Right lobe of liver (tissue), 6 donors: ENCODE measurements around the gene RBM22. TPM values are rescaled to one million over a fixed set of nuclear protein-coding genes. Genes with fewer than 3 reads are reported as not detected.

Source experiments
- ATAC-seq, 4 donors: fragments of 200-7000 bp; cut with Tn5 transposase; one replicate each; pipeline ENCODE4 v1.9.1; 2020; ENCODE audit warnings: mild to moderate bottlenecking in 4 of 4, moderate library complexity in 4 of 4
- DNase-seq, 3 donors: peaks; one replicate each; pipeline ENCODE4 v3.0.0-alpha.2; 2020
- H3K27ac ChIP-seq, 3 donors: fragments of 200-600 bp; one replicate each; pipeline ENCODE4 v1.8.0; 2022
- H3K27me3 ChIP-seq, 2 donors: fragments of 200-600 bp; one replicate each; pipeline ENCODE4 v1.8.0; 2022
- H3K36me3 ChIP-seq, 4 donors: fragments of 200-600 bp; sonication (generic) in 1 of 4; one replicate each; pipeline versions ENCODE4 v1.5.1 to v1.8.0; 2017 to 2022; ENCODE audit warnings: control low read depth in 1 of 4
- H3K4me1 ChIP-seq, 4 donors: fragments of 200-600 bp; sonication (generic) in 1 of 4; one replicate each; pipeline versions ENCODE4 v1.5.1 to v1.8.0; 2017 to 2022; ENCODE audit warnings: control low read depth in 1 of 4
- H3K4me3 ChIP-seq, 3 donors: fragments of 200-600 bp; one replicate each; pipeline ENCODE4 v1.8.0; 2022
- H3K9me3 ChIP-seq, 4 donors: fragments of 200-600 bp; sonication (generic) in 1 of 4; one replicate each; pipeline versions ENCODE4 v1.5.1 to v1.8.0; 2017 to 2022; ENCODE audit warnings: control low read depth in 1 of 4
- POLR2A ChIP-seq: fragments of 450-650 bp; IDR thresholded peaks from one replicate; pipeline ENCODE4 v1.6.1; 2017; ENCODE audit warnings: antibody characterized with exemption, mild to moderate bottlenecking
- WGBS: methylation state at CpG from one replicate; pipeline ENCODE4 v1.1.6; 2018; ENCODE audit warnings: low coverage, low lambda C conversion rate; ENCODE audit not compliant: insufficient coverage; ENCODE audit errors: missing lambda C conversion rate; 5-methylcytosine and 5-hydroxymethylcytosine counted together
- intact Hi-C, 2 donors: fragments of 100-400 bp; cut with DNase I; formaldehyde crosslinking; loops; one replicate each; pipeline versions ENCODE4 v1.11.2 to v1.14.1; 2022
- total RNA-seq, 6 experiments: library from RNA; depleted of rRNA in 2 of 6; stranded (reverse); fragments of >200 nt in 2 of 6; fragmentation: NEBNext Ultra II Directional in 3 of 6; extraction: Animal tissue kit (Norgen Biotek cat#: 25700) in 3 of 6; gene quantifications; one replicate each; pipeline versions ENCODE4 v1.1.0 to v1.2.4, GENCODE V29; 2016 to 2023
- TF ChIP-seq, protein P1 (sequence below), 4 donors: fragments of 200-600 bp in 3 of 4; fragments of 450-650 bp in 1 of 4; IDR thresholded peaks; one replicate each; pipeline versions ENCODE4 v1.5.1 to v1.8.0; 2016 to 2022; ENCODE audit warnings: antibody characterized with exemption in 4 of 4, mild to moderate bottlenecking in 2 of 4
- donor health status: DM: no; HTN: yes; CAD: no.
- donor health status: DM: no; HTN: no; CAD: no.
- donor health status: DM: no; HTN: no; CAD: no.
- donor health status: DM: no; HTN: yes; CAD: no.
- donor health status: DM: no; HTN: yes; CAD: no.

Gene RBM22
- total RNA-seq, 6 experiments from 2014 or later = 12.3 to 19.4 (median 17.7) TPM

DNA sequence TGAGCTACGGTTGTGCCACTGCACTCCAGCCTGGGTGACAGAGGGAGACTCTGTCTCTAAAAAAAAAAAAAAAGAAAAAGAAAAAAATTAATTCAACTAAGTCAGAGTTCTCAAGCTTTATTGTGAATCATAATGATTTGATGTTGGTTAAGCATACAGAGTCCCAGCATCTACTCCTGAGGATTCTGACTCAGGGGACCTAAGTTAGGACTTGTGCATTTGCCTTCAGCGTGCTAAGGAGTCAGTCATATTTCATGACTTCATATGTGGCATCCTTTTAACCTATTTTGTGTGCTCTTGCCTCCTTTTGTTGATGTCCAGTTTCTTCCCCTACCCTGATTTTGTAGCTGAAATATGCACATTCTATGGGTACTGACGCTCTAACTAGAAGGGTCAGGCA lies 36.9 kb downstream of the RBM22 start:
- Histone ChIP-seq H3K36me3 (no peaks in the 10 kb centered on the region), H3K4me1 (no peaks in the 10 kb centered on the region), H3K4me3 (no peak overlapping the region), H3K27me3 (no peaks in the 10 kb centered on the region), H3K9me3 (no peaks in the 10 kb centered on the region), H3K27ac (no peak overlapping the region)
- DNase-seq (no peak), ATAC-seq (no peak)
- TF ChIP-seq POLR2A = no peak
- TF ChIP-seq, protein P1, sequence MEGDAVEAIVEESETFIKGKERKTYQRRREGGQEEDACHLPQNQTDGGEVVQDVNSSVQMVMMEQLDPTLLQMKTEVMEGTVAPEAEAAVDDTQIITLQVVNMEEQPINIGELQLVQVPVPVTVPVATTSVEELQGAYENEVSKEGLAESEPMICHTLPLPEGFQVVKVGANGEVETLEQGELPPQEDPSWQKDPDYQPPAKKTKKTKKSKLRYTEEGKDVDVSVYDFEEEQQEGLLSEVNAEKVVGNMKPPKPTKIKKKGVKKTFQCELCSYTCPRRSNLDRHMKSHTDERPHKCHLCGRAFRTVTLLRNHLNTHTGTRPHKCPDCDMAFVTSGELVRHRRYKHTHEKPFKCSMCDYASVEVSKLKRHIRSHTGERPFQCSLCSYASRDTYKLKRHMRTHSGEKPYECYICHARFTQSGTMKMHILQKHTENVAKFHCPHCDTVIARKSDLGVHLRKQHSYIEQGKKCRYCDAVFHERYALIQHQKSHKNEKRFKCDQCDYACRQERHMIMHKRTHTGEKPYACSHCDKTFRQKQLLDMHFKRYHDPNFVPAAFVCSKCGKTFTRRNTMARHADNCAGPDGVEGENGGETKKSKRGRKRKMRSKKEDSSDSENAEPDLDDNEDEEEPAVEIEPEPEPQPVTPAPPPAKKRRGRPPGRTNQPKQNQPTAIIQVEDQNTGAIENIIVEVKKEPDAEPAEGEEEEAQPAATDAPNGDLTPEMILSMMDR (IDR thresholded peaks at IDR 0.05) = no peak
- intact Hi-C loops = no loop called here
- WGBS = 79% methylated on average over 2 of the region's 3 CpGs

DNA sequence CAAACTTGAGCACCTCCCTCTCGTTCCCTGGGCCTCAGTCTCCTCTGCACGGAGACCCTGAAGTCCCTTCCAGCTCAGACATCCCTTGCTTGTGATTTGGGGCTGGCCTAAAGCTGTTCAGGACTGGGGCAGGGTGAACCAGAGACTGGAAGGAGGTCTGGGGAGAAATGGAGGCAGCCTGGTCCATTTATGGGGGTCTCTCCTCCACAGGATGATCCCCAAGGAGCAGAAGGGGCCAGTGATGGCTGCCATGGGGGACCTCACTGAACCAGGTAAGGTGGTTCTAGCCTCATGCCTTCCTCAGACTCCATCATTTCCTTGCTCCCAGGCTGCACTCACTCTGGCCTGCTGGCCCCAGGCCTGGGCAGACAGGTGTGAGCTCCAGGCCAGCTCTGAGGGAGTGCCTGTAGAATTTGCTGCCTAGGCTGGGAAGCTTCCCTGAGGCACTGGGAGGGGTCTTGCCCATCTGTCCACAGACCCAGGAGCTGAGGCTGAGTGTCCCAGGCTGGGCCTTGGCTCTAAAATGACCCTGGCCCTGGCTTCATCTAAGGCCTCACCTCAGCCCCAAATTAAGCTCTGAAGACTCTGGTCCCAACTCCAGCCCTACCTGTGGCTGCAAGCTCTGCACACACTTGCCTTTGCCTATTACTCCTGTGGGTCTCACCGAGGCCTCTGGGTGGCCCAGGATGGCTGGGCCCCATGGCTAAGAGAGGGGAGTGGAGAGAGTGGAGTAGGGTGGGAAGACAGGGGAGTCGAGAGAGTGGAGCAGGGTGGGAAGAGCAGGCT lies 37.9 kb downstream of the RBM22 start:
- 84% methylated on average over 4 of the region's 4 CpGs for WGBS
- TF ChIP-seq POLR2A = no peak
- TF ChIP-seq, protein P1 (IDR thresholded peaks at IDR 0.05) = no peak
- H3K27me3 ChIP-seq = no peaks in the 10 kb centered on the region
- H3K9me3 ChIP-seq = no peaks in the 10 kb centered on the region
- H3K27ac ChIP-seq = no peak overlapping the region
- DNase-seq (peak in 1 of 3 donors; percentile 33), ATAC-seq (no peak)
- H3K36me3 ChIP-seq = no peaks in the 10 kb centered on the region
- H3K4me3 ChIP-seq = no peak overlapping the region
- peaks cover 0 to 4% (median 0%) of the 10 kb centered on the region in 4 donors for H3K4me1 ChIP-seq
- intact Hi-C loops = no loop called here

DNA sequence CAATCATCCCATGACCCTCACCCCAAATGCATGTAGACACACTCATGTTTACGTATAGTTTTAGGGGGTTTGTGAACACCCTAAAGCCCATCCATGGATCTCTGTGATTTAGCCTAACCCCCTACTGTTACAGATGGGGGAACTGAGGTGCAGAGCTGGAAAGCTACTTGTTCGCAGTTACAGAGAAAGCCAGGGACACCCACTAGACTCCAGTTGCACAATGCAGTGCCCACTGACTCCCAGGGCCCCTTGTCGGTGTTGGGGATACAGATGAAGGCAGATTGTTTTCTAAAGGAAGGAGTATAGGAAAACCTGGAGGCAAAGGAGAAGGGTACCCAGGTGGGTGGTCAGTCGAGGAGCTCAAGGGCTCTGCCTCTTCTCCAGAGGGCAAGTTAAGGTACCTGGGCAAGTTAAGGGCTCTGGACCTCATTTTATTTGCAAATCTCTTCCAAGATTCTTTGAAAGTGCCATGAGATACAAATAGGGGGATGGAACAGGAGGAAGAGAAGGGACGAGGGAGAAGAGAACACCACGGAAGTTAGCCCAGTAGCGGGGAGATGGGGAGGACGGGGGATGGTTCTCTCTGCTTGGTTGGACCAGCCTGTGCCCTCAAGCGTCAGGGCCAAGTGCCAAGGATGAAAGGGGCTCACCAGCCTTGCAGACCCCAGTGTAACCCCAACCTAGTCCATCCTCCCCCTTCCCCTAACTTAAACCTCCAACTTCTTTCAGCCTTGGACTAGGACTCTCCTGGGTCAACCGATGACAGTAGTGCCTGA lies 38.9 kb downstream of the RBM22 start:
- no peak for ATAC-seq
- Histone ChIP-seq H3K4me1 (peaks cover 0 to 13% (median 3%) of the 10 kb centered on the region in 4 donors), H3K27ac (no peak overlapping the region), H3K9me3 (no peaks in the 10 kb centered on the region), H3K27me3 (no peaks in the 10 kb centered on the region), H3K36me3 (no peaks in the 10 kb centered on the region), H3K4me3 (no peak overlapping the region)
- TF ChIP-seq, protein P1 (IDR thresholded peaks at IDR 0.05) = no peak
- TF ChIP-seq POLR2A = no peak
- 71% methylated on average over 6 of the region's 10 CpGs for WGBS
- intact Hi-C loops = no loop called here
- DNase-seq = peak in 1 of 3 donors; percentile 22

DNA sequence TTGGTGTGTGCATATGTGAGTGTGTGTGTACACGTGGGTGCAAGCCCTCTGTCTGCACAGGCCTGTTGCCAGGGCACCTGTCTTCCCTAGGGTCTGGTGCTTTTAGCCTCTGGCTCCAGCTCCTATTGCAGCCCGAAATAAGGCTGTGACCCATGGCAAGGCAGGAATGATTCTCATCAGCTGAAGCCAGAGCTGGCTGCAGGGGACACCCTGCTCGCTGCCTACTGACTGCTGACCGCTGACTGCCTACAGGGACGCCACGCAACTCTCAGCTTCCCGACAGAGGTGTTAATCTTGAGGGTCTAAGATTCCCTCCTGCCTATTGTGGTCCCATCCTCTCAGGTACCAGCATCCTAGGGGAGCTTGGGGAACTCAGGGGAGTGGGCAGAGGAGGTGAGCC lies 39.8 kb downstream of the RBM22 start, which contains the start of gene MYOZ3:
Gene MYOZ3 (plus strand): TSS at position 166 of the 400 bp plus-strand sequence. CDS start 1,691 bp downstream, outside the sequence.
- 67% methylated on average over 2 of the region's 7 CpGs for WGBS
- H3K27me3 ChIP-seq = no peaks in the 10 kb centered on the region
- TF ChIP-seq POLR2A = no peak
- TF ChIP-seq, protein P1 (IDR thresholded peaks at IDR 0.05) = no peak
- H3K4me3 ChIP-seq = no peak within 1 kb of the TSS
- no peak within 1 kb of the TSS for H3K27ac ChIP-seq
- ATAC-seq = no peak
- no peaks in the 10 kb centered on the region for H3K36me3 ChIP-seq
- H3K4me1 ChIP-seq = peaks cover 0 to 21% (median 5%) of the 10 kb centered on the region in 4 donors
- peak in 1 of 3 donors; percentile 40 for DNase-seq
- H3K9me3 ChIP-seq = no peaks in the 10 kb centered on the region
- intact Hi-C loops = no loop called here
